RCC 7860 (cell line): ENCODE data around the gene POLN.

ENCODE experiments used
- DNase-seq: peaks from one replicate; pipeline ENCODE4 v3.0.0-alpha.2; 2015; ENCODE audit warnings: low spot score
- FAIRE-seq: peaks from 2 replicates; lab custom pipeline; 2012; peaks lifted over from hg19 to GRCh38; lab: Jason Lieb, UNC

Gene POLN

DNA sequence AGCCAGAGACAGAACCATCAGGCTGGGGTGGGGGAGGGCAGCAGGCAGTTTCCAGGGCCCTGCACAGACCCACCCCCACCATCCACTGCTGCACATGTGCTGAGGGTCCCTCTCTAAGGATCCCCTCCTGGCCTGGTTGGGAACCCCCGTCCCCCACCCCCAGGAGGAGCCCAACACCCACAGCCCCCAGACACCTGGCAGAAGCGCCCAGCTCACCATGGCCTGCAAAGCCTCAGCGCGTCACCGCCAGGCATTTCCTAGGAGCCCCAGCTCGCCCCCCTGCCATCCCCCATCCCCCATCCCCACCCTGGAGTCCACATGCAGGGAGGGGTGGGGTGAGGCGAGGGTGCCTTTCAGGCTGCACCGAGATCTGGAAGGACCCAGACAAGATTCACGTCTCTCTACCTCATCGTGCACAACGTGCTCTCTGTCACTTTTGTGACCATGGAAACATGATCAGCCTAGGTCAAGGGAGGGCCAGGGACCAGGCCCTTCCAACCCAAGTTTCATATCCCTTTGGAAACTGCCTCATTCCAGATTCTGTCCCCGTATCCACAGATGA lies 10.7 kb upstream of the POLN start:
- no peak for DNase-seq
- no peak for FAIRE-seq

DNA sequence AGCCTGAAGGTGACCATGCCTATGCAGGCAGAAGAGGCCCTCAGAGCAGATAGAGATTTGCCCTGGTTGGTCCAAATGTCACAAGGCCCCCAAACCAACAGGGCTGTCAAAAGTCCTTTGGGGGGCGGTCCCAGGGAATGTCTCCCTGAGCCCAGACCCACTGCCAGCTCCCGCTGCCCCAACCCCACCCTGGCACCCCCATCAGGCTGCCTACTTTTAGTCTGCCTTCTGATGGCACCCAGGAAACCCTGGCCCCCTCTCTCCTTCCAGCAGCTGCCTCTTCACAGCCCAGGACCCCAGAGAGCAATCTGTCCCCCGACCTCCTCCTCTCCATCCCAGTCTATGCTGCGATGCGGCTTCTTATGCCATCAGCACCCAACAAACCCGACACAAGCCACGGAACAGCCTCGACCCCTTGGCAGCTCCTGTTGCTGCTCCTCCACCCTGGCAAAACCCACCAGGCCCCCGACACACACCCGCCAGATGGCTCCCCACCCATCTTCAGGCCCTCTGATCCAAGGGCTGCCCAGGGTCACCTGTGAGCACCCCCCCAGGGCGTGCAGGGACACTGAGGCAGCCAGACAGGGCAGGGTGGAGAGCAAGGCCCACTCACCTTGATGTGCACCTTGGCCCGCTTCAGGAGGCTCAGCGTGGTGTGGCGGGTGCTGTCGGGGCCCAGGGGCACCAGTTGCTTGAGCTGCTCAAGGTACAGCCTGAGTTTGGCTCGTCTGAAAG lies 10.0 kb upstream of the POLN start:
- DNase-seq, result no peak
- no peak for FAIRE-seq

GRCh38 chr4:2251073-2251794 lies 9.3 kb upstream of the POLN start:
- DNase-seq, result no peak
- FAIRE-seq, result no peak

DNA sequence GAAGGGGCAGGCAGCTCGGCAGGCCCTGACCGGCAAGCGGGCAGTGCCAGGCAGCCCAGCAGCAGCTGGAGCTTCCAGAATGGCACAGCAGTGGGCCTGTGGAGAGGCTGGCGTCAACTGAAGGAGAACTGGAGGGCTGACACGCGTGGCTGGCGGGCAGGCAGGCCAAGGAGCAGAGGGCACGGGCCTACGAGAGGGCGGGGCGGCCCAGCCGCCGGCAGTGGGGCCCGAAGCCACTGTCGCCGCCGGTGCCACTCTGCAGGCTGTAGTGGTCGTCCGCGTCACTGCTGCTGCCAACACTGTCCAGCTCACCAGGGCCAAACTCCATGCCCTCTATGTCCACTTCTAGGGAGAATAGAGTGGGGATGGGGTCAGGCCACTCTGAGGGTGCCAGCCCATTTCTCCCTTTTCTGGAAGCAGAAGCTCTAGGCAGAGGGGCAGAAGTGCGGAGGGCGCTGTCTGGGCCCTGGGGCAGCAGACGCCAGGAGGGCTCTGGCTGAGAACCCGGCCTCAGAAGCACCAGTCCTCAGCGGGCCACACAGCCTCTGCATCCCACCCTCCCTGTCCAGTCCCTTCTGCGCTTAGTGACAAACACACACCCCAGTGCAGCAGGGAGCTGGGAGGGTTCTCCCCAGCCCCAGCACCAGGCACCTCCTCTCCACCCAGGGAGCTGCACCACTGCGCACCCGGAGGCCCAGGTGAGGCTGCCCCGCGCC lies 8.6 kb upstream of the POLN start:
- no peak for FAIRE-seq
- no peak for DNase-seq

- FAIRE-seq, result no peak
- no peak for DNase-seq
Measured at GRCh38 chr4:2249526-2250356, 7.8 kb upstream of the POLN start.

DNA sequence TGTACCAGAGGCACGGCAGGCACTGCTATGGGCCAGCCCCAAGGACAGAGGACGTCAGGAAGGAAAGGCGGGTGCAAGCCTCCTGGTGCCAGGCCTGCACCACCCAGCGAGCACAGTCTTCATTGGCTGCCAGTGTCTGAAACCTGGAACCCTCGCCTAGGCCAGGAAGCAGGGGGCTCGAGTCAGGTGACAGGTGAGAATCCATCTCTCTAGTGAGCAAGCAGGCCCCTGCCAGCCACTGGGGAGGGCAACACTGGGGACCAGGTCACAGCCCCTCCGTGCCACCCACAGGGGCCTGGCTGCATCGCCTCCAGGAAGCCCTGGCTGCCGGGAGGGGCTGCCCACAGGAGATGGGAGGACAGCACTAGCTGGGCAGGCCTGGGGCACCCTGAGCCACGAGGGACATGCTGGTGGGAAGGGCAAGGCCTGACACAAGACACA lies 6.9 kb upstream of the POLN start:
- FAIRE-seq (no peak), DNase-seq (no peak)

GRCh38 chr4:2248044-2248780 lies 6.3 kb upstream of the POLN start:
- DNase-seq, result no peak
- FAIRE-seq, result no peak

- DNase-seq (no peak), FAIRE-seq (no peak)
Measured at GRCh38 chr4:2247128-2248043, 5.5 kb upstream of the POLN start.

DNA sequence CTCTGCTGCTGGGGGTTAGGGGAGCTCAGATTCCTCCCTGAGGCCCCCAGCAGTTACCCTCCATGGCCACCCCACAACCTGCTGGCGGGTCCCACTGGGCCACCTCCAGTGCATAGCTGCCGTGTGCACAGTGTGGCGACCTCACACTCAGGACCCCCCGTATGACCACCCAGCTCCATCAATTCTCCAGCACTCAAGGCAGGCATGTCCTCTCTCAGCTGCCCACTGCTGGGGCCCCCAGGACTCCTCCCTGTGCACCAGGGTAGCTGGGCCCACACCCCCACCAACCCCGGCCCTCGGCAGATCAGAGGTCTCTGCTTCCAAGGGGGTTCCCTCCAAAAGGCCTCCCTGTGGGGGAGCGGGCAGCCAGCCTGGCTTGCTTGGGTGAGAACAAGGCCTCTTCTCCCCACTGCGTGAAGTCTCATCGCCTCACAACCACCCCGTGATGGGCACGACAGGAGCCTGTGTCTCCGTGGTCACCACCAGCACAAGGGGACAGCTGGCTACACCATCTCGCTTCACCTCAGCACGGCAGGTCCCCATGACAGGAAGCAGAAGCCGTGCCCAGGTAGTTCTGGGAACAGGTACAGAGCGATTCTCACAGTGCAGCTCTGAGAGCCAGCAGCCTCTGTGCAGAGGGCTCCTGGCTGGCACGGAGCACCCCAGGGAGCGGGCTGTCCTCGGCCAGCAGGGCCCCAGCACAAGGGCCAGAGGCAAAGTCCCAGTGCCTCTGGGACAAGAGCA lies 4.6 kb upstream of the POLN start:
- FAIRE-seq, result no peak
- DNase-seq, result no peak

DNA sequence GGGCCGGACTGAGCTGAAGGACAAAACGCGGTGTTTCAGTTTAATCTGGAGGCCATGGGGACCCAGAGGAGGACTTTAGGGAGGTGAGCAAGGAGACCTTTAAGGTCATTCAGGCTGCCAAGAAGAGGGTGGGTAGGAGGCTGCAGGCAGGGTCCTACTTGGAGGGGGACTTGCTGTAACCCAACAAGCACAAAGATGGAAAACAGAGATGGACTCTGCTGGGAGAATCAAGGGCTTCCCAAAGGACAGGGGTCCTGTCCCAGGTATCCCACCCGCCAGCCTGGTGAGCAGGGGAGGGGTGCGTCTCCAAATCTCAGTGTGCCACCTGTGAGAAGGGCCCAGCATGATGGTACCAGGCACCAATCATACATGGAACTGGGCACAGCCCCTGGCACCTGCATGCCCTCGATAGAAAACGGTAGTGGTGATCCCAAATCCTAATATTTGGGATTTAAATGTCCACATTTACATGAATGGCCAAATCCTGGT lies 3.9 kb upstream of the POLN start:
- FAIRE-seq (no peak), DNase-seq (no peak)

DNA sequence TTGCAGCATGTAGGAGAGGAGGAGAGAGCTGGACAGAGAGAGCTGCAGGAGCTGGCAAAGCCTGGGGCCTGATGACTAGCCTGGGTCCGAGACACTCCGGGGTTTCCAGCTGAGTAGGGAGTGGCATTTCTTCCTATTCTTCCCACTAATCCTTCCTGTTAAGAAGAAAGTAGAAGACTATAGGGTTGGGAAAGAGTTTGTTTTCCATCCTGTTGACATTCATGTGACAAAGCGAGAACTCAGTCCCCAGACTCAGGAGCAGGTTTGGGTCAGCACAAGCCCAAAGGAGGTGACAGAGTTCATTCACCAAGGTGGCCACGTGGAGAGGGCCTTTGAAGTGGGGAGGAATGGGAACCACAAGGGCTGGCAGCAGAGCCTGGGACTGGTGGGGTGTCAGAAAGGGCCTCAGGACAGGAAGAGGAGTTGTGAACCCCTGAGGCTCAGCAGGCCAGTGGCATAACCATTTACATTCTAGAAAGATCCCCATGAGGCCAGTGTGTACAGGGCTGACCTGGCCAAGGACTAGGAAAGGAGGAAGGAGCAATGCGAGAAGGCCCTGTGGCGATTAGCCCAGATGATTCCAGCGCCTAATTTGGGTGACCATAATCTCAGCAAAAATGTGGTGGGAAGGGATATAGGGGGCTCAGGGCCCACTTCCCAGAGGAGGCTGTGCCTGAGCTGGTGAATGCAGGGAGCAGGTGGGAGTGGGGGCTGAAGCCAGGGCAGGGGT lies 3.3 kb upstream of the POLN start:
- DNase-seq, result no peak
- no peak for FAIRE-seq

- DNase-seq (peak; percentile 27), FAIRE-seq (no peak)
Measured at GRCh38 chr4:2243681-2244380, 1.9 kb upstream of the POLN start.

- peak; percentile 25 for FAIRE-seq
- DNase-seq, result no peak
Measured at GRCh38 chr4:2241003-2241402, 918 bp downstream of the POLN start.

- DNase-seq (no peak), FAIRE-seq (no peak)
Measured at GRCh38 chr4:2236944-2237666, 4.8 kb downstream of the POLN start.

DNA sequence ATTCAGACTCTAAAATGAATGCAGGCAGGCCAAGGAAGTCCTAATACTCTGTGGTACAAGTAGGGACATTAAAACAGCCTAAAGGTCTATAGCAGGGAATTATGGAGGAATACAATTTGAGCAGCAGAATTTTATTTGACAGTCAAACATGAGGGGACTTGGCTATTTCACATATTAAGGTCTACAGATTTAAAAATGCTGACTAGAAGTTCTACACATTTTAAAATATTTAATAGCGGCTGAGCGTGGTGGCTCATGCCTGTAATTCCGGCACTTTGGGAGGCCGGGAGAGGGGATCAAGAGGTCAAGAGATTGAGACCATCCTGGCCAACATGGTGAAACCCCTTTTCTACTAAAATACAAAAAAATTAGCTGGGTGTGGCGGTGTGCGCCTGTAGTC lies 10.8 kb downstream of the POLN start:
- no peak for DNase-seq
- no peak for FAIRE-seq

- FAIRE-seq (no peak), DNase-seq (no peak)
Measured at GRCh38 chr4:2226261-2226660, 15.7 kb downstream of the POLN start.
